Activated naive CD4-positive, alpha-beta T cell (primary cell): ENCODE data around the gene UBALD1.

ENCODE experiments used
- DNase-seq, 4 experiments: peaks; one replicate each; lab custom pipeline; 2025; lab: John Stamatoyannopoulos, UW

The UBALD1 gene

DNA sequence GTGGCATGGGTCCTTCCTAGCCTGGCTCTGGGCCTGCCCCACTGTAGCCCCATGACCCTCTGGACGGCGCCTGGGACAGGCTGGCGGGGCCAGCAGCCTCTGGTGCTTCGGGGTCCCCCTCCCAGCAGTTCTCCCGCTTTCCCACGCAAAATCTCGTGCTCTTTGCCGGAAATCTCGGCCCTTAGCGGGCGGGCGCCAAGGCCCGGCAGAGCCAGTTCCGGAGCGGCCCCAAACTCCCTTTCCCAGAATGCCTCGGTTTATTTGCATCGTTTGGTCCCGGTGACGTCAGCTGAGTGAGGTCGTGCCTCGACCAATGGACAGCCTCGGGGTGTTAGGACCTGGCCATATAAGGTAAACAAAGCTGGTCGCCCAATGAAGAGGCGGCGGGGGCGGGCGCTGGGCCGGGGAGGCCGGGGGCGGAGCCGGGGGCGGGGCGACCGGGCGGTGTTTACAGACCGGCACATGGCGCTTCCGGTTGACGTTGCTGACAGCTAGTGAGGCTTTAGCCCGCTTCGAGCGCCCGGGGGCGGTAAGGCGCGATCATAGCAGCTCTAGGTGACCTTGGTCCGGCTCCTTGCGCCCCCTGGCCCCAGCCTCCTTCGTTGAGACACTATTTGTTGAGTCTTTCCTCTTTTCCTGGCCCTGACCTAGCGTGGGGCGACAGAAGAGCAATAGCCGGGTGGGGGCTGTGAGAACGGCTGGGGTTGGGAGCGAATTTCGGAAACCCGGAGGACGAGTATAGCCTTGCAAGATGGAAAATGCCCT is 1.5 kb upstream of the UBALD1 start:
- peak; percentile 94 to 98 (median 96) for DNase-seq

DNA sequence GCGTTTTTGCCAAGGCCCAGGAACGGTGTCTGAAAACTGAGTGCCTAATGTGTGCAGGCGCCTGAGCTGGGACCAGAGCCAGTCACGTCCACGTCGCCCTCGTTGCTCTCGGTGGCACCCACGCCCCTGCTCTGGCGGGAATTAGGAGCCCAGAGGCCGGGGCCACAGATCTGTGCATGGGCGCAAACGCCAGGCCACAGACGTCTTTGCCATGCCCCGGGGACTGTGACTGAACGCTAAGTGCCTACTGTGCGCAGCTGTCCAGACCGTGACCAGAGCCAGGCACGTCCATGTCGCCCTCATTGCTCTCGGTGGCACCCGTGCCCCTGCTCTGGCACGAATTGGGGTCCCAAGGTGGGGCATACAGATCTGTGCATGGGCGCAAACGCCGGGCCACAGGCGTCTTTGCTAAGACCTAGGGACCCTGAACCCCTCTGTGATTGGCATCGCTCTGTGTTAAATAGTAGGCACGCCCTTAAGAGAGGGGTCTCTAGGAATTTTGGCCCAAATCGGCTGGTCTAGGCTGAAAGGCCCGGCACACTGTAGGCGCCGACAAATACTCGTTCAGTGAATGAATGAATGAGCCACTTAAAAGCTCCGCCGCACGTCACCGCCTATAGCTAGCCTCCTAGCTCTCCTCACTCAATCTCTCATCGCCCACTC is 827 bp upstream of the UBALD1 start:
- no peak for DNase-seq

DNA sequence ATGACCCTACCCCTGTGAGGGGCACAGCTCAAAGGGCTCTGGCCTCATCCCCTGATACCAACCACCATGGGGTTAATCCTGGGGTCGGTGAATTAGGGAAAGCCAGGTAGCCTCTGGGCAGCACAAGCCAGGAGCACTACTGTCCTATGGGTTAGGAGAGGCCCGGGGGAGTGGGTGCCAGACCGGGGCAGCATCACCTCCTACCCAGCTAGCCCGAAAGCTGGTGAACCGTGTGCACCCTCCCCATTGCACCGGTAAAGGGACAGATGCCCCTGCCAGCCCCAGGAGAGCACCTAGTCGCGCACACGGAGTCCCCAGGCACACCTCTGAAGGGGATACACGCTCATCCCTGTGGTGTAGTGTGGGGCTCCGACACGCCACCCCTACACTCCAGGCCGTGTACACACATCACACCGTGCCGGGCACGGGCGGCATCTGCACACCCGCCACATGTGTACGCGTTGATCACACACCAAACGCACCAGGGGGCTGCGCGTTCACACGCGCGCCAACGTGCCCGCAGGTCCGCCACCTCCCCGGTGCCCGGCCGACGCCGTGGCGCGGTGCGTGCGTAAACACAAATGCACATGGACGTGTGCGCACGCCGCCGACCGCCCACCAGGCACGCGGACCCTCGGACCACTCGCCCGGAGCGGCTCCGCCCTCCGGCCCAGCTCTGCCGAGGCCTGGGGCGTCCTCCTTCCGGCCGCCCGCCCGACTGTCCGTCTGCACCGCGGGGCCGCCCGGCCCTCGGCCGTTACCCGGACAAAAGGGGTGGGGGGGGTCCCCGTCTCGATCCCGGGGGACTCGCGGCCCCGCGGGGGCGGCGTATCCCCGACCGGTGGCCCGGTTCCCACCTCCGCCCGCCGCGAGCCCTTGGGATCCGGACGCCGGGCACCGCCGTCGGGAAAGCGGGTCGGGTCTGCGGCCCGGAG is 785 bp downstream of the UBALD1 start:
- peak in 1 of 4 experiments; percentile 16 for DNase-seq

DNA sequence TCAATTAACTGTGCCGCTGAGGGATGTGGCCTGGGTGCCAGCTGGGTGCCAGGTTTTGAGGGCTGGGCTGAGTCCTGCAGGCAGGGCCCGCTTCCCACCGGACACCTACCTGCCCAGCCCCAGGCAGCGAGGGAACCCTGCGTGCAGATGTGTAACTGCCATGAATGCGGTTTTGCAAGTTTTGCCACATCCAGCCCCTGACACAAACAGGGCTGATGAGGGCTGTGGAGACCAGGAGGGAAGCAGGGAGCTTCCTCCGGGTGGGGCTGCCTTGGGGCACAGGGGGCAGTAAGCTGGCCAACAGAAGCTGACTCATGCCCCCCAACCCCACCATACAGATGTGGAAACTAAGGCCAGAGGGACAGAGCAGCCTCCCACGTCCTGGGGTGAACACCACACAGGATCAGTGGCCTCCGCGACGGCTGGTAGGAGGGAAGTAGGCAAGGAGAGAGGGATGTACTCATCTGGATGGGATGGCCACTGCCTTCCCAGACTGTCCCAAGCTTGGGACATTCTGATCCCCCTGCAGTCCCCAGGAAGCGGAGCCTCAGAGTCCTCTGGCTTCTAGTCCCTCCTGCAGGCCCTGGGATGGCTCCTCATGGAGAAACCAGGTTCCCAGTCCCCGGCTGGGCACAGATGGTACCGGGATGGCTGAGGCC is 1.6 kb downstream of the UBALD1 start:
- no peak for DNase-seq

DNA sequence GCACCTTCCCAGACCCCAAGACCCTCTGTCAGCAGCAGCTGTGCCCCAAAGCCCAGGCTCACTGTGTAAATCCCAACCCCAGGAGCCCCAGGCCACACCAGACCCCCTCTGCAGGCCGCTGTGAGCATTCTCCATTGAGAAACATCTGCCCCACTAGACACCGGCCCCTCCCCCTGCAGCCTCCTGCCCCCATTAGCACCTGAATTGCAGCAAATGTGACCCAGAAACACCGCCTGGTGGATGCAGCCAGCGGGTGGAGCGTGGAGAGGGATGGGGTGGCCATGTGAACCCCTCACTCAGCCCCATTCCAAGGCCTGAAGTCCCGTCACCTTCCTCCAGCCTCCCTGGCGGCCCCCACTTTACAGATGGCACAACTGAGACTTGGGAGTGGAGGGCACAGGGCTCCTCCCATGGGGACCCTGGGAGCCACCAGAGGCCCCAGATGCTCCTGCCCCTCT is 2.2 kb downstream of the UBALD1 start:
- DNase-seq, result no peak

DNA sequence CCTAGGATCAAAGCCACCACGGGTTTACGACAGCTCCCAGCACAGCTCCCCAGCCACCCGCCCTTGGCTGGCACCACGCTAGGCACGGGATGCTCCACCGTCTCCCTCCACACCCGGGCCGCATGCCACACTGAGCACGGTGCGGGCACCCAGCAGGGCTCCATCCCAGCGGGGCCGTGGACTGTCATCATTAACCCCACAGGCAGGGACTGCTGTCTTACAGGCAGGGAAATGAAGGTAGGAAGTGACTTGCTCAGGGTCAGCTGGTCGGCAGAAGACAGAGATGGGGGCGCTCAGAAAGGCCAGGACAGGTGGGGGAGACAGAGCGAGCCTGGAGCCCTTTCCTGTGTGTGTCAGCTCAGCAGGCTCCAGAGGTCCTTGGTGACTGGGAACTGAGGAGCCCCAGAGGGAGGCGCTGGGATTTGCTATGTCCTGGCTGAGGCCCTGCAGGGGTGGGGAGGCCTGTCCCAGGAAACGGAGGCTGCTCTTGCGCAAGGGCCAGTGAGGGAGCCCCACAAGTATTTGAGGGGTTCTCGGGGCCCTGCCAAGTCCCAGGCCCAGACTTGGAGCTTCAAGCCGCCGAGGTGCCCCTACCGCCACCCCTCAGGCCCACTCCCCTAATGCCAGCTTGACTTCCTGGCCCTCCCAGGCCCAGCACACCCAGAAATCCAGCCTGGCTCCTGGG is 3.2 kb downstream of the UBALD1 start:
- no peak for DNase-seq

DNA sequence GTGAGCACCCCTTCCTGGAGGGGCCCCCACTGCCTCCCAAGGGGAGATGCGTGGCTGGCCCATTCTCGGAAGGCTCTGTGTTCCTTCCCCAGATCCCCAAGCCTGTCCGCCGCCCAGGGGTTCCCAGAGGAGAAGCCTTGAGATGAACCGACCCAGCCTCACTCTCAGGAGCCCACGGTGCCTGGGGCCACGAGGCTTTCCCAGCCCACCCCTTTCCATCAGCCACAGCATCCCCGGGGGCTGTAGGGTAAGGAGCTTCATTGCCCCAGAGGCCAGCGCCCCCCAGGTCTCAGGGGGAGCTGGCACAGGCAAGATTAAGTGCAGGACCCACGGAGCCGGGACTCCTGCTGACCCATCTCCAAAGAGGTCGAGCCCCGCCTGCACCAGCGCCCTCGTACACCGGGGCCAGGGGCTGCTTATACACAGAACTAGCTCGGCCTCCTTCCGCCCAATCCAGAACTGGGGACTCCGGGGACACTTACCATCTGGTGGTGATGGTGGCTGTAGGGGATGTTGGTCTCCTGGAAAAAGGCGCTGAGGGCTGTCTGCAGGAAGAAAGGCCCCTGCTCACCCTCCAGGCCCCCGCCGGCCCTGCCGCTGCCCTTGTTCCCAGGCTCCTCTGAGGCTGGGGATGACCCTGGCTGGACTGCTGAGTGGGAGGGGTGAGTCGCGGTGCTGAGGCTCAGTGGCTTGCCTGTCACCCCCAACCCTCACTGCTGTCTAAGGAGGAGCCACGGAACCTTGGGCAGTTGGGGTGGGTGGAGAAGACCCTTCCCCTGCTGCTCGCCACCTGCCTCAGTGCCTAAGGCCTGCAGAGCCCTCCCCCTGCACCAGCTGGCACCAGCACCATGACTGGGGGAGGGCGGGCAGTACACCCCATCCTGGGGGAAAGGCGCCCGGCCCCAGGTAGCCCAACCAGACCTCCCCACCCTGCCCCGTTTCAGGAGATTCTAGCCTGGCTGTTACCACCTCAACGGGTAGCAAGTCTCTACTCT is 4.4 kb downstream of the UBALD1 start:
- DNase-seq, result no peak

DNA sequence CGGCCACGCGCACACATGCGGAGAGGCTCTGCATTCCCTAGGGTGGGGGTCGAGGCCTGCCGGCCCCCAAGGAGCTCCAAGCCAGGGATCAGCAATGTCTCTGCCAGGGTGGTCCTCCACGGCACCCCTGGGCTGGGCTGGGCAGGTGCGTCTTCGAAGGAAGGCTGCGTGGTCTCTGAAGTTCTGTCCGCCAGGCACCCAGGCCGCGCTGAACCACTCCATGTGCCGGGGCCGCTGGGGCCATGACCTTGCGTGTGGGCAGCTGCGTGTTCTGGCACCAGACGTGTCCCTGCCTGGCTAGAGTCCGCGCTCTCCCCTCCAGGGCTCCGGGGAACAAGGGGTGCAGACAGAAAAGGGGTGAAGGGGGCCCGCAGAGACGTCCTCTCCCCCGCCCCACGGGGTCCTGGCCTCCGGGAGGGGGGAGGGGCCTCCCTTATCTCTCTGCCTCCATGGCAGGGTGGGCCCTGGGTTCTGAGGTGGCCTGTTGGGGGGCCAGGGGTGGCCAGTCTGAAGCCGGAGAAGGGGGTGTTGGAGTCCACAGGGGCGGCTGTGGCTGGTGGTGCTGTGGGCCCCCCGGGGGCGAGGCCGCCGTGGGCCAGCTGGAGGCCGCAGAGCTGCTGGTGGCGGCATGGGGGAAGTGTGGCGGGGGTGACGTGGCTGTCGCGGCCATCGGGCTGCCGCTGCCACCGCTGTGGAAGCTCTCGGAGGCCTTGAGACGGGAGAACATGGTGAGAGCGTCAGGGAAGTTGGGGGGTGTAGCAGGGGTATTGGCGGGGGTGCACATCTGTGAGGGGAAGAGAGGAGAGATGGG is 5.3 kb downstream of the UBALD1 start:
- no peak for DNase-seq

DNA sequence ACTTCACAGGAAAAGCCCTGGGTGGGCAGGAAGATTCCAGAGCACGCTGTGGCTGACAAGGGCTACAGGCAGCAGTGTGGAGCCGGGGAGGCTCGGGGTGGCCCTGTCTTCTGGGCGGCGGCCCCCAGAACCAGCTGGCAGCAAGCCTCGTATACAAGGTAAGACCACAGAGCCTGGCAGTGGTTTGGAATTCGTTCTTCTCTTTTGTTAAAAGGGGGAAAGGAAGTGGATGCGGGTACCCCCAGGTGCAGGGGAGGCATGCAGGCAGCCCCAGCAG is 6.0 kb downstream of the UBALD1 start:
- no peak for DNase-seq

DNA sequence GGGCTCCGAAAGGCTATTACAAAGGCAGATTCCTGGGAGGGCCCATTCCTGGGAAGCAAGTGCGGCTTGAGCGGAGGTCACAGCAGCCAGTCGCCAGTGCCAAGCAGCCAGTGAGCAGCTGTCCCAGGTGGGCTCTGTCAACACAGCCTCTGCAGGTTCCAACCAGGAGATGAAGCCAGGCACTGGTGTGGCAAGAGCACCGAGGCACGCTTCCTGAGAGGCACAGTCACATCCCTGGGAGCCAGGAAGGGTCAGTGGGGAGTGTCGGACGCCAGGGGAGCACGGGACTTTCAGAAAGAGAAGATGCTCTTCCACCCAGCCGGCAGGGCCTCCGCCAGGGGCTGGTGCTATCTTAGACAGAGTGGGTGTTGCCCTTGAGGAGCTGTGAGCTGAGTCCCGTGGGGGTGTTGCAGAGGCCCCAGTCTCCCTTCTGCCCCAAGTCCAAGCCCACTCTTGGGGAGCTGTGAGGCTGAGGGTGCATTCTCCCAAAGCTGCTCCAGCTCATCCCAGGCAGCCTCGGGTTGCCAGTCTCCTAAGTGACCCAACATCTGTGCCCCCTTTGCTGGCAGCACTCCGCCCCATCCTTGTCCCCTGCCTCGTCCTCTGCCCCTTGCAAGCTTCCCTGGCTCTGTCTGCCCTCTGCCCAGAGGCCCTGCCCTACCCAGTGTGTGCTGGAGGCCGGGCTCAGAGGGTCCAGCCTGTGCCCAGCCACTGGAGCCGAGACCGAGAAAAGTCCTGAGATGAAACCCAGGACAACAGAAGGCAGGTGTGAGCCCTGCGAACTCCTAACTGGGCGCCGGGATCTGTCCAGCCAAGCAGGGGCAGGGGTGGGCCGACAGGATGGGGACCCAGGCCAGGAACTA is 6.6 kb downstream of the UBALD1 start:
- no peak for DNase-seq

DNA sequence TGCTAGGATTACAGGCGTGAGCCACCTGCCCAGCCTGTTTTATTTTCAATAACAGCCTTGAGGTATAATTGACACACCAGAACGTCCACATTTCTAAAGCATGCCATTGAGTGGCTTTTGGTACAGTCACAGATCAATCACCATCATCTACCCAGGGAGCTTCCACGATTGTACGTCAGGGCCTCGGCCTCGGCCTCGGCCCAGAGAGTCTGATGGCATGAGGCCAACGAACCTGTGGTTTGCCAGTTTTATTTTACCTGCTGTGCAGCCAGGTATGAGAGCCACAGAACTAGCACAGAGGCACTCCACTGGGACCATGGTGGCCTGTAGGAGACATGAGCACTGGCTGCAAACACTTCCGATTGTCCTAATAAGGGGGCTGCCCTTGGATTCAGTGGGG is 8.3 kb downstream of the UBALD1 start:
- DNase-seq, result no peak

DNA sequence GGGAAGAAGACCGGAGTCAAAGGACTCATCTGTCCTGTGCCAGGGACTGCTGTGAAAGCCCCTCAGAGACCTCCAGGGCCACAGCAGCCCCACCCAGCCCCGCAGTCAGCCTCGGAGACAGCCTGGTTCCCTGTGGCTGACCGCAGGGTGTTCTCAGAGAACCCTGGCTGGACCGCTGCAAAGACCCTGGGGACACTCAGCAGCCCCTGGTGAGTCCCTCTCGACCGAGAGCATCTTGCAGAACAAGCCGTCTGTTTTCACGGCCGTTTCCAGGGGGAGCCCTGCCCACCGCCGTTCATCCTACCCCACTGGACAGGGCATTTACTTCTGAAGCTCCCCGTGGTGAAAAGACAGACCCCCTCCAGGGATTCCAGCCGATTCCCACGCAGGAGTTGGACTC is 10.3 kb downstream of the UBALD1 start:
- DNase-seq, result no peak

DNA sequence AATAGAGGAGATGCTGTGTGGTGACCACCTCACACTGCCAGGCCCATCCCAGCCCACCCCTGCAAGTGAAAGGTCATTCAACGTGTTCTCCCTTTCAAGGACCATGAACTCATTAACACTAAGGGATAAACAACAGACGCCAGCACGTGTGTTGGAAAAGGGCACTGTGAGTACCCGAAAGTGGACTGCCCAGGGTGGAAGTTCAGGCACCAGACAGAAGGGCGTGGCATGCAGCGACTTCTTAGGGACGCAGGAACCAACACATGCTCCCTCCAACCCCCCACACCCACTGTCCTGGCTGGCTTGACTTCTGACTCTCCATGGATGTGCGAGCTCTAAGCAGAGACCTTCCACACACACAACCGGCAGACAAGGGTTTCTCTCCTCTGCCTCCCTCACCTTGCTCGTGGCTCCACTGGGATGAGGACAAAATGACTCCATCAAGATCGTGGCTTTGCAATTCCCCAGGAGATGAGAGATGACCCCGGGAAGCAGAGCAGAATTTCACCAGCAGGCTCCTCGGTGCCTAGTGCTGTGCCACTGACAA is 11.0 kb downstream of the UBALD1 start:
- DNase-seq, result no peak

DNA sequence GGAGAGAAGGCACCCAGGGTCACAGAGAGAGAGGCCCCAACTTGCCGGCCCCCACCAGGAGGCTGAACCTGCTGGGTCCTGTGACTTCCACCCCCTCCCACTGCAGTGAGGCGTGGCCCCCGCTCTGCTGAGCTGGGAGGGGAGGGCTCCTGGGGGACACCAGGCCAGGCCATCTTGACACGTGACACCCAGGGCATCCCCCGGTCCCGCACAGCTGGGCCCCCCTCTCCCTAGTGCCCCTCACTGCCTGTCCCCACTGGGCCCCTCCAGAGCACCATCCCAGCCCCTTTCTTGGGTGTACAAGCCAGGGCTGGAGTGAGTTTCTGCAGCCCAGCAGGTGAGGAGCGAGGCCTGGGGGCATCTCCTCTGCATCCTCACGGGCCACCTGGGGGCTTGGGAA is 12.4 kb downstream of the UBALD1 start:
- DNase-seq, result no peak

DNA sequence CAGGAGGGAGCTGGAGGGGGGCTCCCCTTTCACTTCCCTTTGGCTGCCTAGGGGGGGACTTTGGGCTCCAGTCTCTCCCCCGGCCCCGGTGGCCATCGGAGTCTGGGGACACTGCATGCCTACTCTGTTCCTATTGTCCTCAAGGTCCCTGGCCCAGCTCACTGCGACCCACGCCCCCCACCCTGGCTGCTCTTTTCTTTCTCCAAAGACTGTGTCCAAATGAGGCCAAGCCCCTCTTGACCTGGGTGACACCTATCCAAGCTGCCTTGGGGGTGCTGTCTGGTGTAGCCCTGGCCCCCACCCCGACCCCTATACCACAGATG is 12.9 kb downstream of the UBALD1 start:
- no peak for DNase-seq

DNA sequence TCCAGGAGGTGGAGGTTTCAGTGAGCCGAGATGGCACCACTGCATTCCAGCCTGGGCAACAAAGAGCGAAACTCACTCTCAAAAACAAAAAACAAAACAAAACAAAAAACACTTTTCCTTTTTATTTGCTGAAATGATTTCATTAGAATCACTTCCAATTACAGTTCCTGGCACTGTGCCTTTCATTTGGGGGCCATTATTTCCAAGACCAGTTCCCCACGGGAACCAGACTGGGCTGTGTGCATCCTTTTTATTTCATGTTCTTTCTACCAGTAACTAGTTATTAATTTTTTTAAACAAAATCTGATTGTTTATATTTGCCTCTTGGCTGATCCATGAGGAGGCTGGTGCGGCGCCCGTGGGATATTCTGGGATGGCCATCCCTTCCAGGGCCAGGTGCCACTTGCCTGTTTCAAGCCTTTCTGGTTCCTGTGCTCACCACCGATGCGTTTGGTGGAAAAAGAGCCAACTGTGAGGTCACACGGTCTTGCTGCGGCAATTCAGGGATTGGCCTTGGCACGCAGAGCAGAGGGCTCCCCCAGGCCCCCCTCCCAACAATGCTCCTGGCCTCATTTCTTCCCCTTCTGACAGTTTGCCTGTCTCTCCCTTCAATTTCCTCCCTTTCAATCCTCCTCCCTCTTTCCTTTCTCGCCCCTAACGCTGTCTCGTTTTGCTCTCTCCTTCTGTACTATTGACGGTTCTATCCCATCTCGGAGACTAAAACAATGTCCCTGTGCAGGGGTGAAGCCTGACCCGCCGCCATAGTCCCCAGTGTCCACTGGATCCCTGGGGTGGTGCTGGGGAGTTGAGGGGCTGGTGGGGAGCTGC is 13.4 kb downstream of the UBALD1 start:
- DNase-seq, result no peak

DNA sequence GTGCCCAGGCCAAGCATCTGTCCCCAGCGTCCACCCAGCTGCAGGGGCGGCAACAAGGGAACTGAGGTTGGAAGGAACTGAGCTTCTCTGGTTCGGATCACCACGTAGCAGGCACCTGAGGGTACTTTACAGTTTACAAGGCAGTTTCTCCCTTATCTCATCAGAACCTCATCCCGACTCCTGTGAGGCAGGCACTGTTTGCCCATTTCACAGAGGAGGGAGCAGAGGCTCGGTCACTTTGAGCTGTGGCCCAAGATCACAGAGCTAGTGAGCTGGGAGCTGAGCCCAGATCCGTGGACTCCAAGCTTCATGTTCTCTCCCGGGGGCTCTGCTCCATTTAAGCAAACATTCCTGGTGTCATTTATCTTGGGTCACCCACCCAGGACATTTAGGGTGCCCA is 15.1 kb downstream of the UBALD1 start:
- DNase-seq, result no peak

DNA sequence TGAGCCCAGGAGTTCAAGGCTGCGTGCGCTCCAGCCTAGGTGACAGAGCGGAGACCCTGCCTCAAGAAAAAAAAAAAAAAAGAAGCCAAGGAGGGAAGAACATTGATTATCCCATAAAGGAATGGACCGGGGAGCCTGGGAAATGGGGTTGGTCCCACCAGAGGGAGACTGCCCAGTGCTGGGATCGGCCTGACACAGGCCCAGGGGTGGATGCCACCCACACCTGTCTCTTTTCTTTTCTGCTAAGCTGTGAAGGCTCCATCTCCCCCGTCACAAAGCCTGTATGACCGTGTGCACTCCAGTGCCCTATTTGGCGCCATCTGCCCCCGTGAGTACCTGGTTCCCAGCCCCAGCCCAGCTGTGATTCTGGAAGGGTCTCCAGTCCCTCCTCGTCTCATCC is 15.7 kb downstream of the UBALD1 start:
- no peak for DNase-seq
